ENCODE results near the gene NTMT1.

- no peak for TF ChIP-seq CTCF (IDR thresholded peaks at IDR 0.05; ENCODE audit: low read depth, low read length)
- no peak for TF ChIP-seq EZH2phosphoT487 (IDR thresholded peaks at IDR 0.05; ENCODE audit: low read depth)
These were observed 29.2 kb downstream of the NTMT1 start for GRCh38 chr9:129655154-129655553.
